ENCODE data around the gene PCBD2.
A peak's percentile ranks its signal among the peaks of the same experiment; 100 is the strongest.

The PCBD2 gene

GRCh38 chr5:134873494-134873893 is 31.4 kb upstream of the PCBD2 start:
- Histone ChIP-seq H3K4me3 (ENCODE audit: low read depth in 1 of 2, low read length in 2 of 2) (peak overlapping the region; percentile 63 to 77; a peak in 3 of 4 replicates), H3K9me3 (ENCODE audit: insufficient read depth, low read length, severe bottlenecking) (no peaks in the 10 kb centered on the region), H3K27ac (ENCODE audit: low read length) (peak overlapping the region; percentile 99), H3K27me3 (ENCODE audit: insufficient read depth, low read length, poor library complexity) (no peaks in the 10 kb centered on the region), H3K36me3 (ENCODE audit: insufficient read depth, low read length) (peaks cover 16% of the 10 kb centered on the region), H3K79me2 (ENCODE audit: insufficient read depth, low read length) (peaks cover 43% of the 10 kb centered on the region), H3K9ac (ENCODE audit: low read depth, low read length) (peak overlapping the region; percentile 97), H3K4me2 (ENCODE audit: insufficient read depth, low read length) (peak overlapping the region; percentile 81), H3K4me1 (ENCODE audit: insufficient read depth, low read length) (peaks cover 40% of the 10 kb centered on the region), H4K20me1 (ENCODE audit: insufficient read depth, low read length) (no peaks in the 10 kb centered on the region), H2AFZ (ENCODE audit: low read depth, low read length) (peak overlapping the region; percentile 100)
- peak; percentile 26 for DNase-seq
- no peak for ATAC-seq (ENCODE audit: insufficient read depth, low read depth)
- TF ChIP-seq CTCF (IDR thresholded peaks at IDR 0.05; ENCODE audit: borderline replicate concordance, extremely low read depth, low read length, poor library complexity, severe bottlenecking): no peak
- TF ChIP-seq EZH2 (IDR thresholded peaks at IDR 0.05; ENCODE audit: borderline replicate concordance, low read depth, low read length, severe bottlenecking): no peak

GRCh38 chr5:134873987-134874830 is 30.7 kb upstream of the PCBD2 start, which contains the start of gene TXNDC15:
Gene TXNDC15, plus strand, starts transcription at chr5:134874371. Its CDS starts 57 bp downstream, at chr5:134874428.
- Histone ChIP-seq H3K4me2 (ENCODE audit: insufficient read depth, low read length) (peak within 1 kb of the TSS; percentile 81), H3K27me3 (ENCODE audit: insufficient read depth, low read length, poor library complexity) (no peaks in the 10 kb centered on the region), H2AFZ (ENCODE audit: low read depth, low read length) (peak within 1 kb of the TSS; percentile 100), H3K27ac (ENCODE audit: low read length) (peak within 1 kb of the TSS; percentile 99), H3K36me3 (ENCODE audit: insufficient read depth, low read length) (peaks cover 16% of the 10 kb centered on the region), H3K9ac (ENCODE audit: low read depth, low read length) (peak within 1 kb of the TSS; percentile 97), H3K4me3 (ENCODE audit: low read depth in 1 of 2, low read length in 2 of 2) (peak within 1 kb of the TSS; percentile 63 to 77), H3K79me2 (ENCODE audit: insufficient read depth, low read length) (peaks cover 50% of the 10 kb centered on the region), H3K9me3 (ENCODE audit: insufficient read depth, low read length, severe bottlenecking) (no peaks in the 10 kb centered on the region), H4K20me1 (ENCODE audit: insufficient read depth, low read length) (no peaks in the 10 kb centered on the region), H3K4me1 (ENCODE audit: insufficient read depth, low read length) (peaks cover 41% of the 10 kb centered on the region)
- DNase-seq (peak; percentile 84), ATAC-seq (ENCODE audit: insufficient read depth, low read depth) (peak; percentile 90)
- TF ChIP-seq CTCF (IDR thresholded peaks at IDR 0.05; ENCODE audit: borderline replicate concordance, extremely low read depth, low read length, poor library complexity, severe bottlenecking): no peak
- no peak for TF ChIP-seq EZH2 (IDR thresholded peaks at IDR 0.05; ENCODE audit: borderline replicate concordance, low read depth, low read length, severe bottlenecking)

- Histone ChIP-seq H3K4me1 (ENCODE audit: insufficient read depth, low read length) (peaks cover 41% of the 10 kb centered on the region), H3K27me3 (ENCODE audit: insufficient read depth, low read length, poor library complexity) (no peaks in the 10 kb centered on the region), H3K4me2 (ENCODE audit: insufficient read depth, low read length) (peak overlapping the region; percentile 81), H3K4me3 (ENCODE audit: low read depth in 1 of 2, low read length in 2 of 2) (peak overlapping the region; percentile 63 to 77), H3K79me2 (ENCODE audit: insufficient read depth, low read length) (peaks cover 58% of the 10 kb centered on the region), H3K9me3 (ENCODE audit: insufficient read depth, low read length, severe bottlenecking) (no peaks in the 10 kb centered on the region), H3K9ac (ENCODE audit: low read depth, low read length) (peak overlapping the region; percentile 97), H3K36me3 (ENCODE audit: insufficient read depth, low read length) (peaks cover 18% of the 10 kb centered on the region), H4K20me1 (ENCODE audit: insufficient read depth, low read length) (no peaks in the 10 kb centered on the region), H2AFZ (ENCODE audit: low read depth, low read length) (peak overlapping the region; percentile 100), H3K27ac (ENCODE audit: low read length) (peak overlapping the region; percentile 99)
- TF ChIP-seq EZH2 (IDR thresholded peaks at IDR 0.05; ENCODE audit: borderline replicate concordance, low read depth, low read length, severe bottlenecking) (no peak), CTCF (IDR thresholded peaks at IDR 0.05; ENCODE audit: borderline replicate concordance, extremely low read depth, low read length, poor library complexity, severe bottlenecking) (no peak)
- peak; percentile 46 for DNase-seq
- ATAC-seq (ENCODE audit: insufficient read depth, low read depth): peak; percentile 45
Observed at GRCh38 chr5:134874831-134875655, 29.9 kb upstream of the PCBD2 start.

All from DND-41 (cell line).